Endothelial cell of umbilical vein (primary cell): Measurements from ENCODE around the gene PRSS57. TPM values are rescaled to one million over a fixed set of nuclear protein-coding genes. Genes with fewer than 3 reads are reported as not detected.

Experiments used
- BruUV-seq: library from RNA; stranded (reverse); fragments of 400-500 nt; replicated peaks from 2 replicates; lab custom pipeline; 2021; lab: Mats Ljungman, UMichigan
- CTCF ChIA-PET: fragments of 300-600, 350-600 bp; sonication (Branson Sonifier 250); formaldehyde crosslinking; loops from one replicate; lab custom pipeline; 2021; ENCODE audit warnings: antibody characterized with exemption, inconsistent platforms; lab: Charles Lee
- POLR2A ChIA-PET: fragments of 300-600, 350-600 bp; sonication (Branson Sonifier 250); formaldehyde crosslinking; loops from one replicate; lab custom pipeline; 2021; ENCODE audit warnings: antibody characterized with exemption, inconsistent platforms; lab: Charles Lee
- DNase-seq: peaks from one replicate; pipeline ENCODE4 v3.0.0-alpha.2; 2011; ENCODE audit warnings: low read depth, low spot score
- FAIRE-seq: peaks from 2 replicates; lab custom pipeline; 2011; peaks lifted over from hg19 to GRCh38; lab: Jason Lieb, UNC
- H2AFZ ChIP-seq: 2 replicates; pipeline ENCODE4 v1.6.0; 2012; ENCODE audit warnings: low read depth, low read length, control low read depth, inconsistent platforms
- H3K27ac ChIP-seq: 2 replicates; pipeline ENCODE4 v1.5.1; 2011; ENCODE audit warnings: low read depth, mild to moderate bottlenecking, control low read depth, low read length, moderate library complexity; ENCODE audit not compliant: insufficient read depth
- H3K27me3 ChIP-seq, 2 experiments: 2 replicates each; pipeline versions ENCODE4 v1.6.0 to v1.6.1; 2011; ENCODE audit warnings: low read length in 2 of 2, mixed read lengths in 1 of 2; ENCODE audit not compliant: control insufficient read depth in 2 of 2, insufficient read depth in 2 of 2
- H3K36me3 ChIP-seq, 2 experiments: 2 replicates in 1 of 2; 3 replicates in 1 of 2; pipeline ENCODE4 v1.5.1; 2011; ENCODE audit warnings: low read length in 2 of 2, mild to moderate bottlenecking in 1 of 2, moderate library complexity in 1 of 2; ENCODE audit not compliant: control insufficient read depth in 2 of 2, insufficient read depth in 2 of 2; ENCODE audit errors: extremely low read depth in 1 of 2
- H3K4me1 ChIP-seq: 3 replicates; pipeline ENCODE4 v1.5.1; 2011; ENCODE audit warnings: mild to moderate bottlenecking, low read length; ENCODE audit not compliant: control insufficient read depth, insufficient read depth; ENCODE audit errors: extremely low read depth
- H3K4me2 ChIP-seq: 2 replicates; pipeline ENCODE4 v1.6.1; 2011; ENCODE audit warnings: low read length, control low read depth, mixed read lengths; ENCODE audit not compliant: insufficient read depth
- H3K4me3 ChIP-seq, 3 experiments: fragments of 200-600 bp in 1 of 3; sonication (generic), shearing (Covaris generic) in 1 of 3; replicated peaks in 1 of 3; 2 replicates each; pipeline ENCODE4 v1.5.1; 2011 to 2016; ENCODE audit warnings: control low read depth in 3 of 3, low read length in 3 of 3, mild to moderate bottlenecking in 2 of 3, inconsistent platforms in 1 of 3, low read depth in 1 of 3, moderate library complexity in 1 of 3; ENCODE audit not compliant: insufficient read depth in 1 of 3
- H3K79me2 ChIP-seq: 2 replicates; pipeline ENCODE4 v1.6.0; 2012; ENCODE audit warnings: low read length, inconsistent platforms; ENCODE audit not compliant: control insufficient read depth, insufficient read depth
- H3K9ac ChIP-seq: replicated peaks from 2 replicates; pipeline ENCODE3; 2011; ENCODE audit warnings: low read length, control low read depth; ENCODE audit not compliant: insufficient read depth; ENCODE audit errors: extremely low read depth
- H3K9me1 ChIP-seq: replicated peaks from 3 replicates; pipeline ENCODE4 v1.6.0; 2011; ENCODE audit warnings: mild to moderate bottlenecking, low read length; ENCODE audit not compliant: control insufficient read depth, insufficient read depth; ENCODE audit errors: extremely low read depth
- H3K9me3 ChIP-seq: replicated peaks from 2 replicates; pipeline ENCODE4 v1.5.1; 2012; ENCODE audit warnings: low read length, inconsistent platforms; ENCODE audit not compliant: control insufficient read depth, insufficient read depth
- H4K20me1 ChIP-seq: replicated peaks from 2 replicates; pipeline ENCODE3; 2011; ENCODE audit warnings: mild to moderate bottlenecking, low read length; ENCODE audit not compliant: control insufficient read depth, insufficient read depth; ENCODE audit errors: extremely low read depth
- EZH2 ChIP-seq: IDR thresholded peaks from 2 replicates; pipeline ENCODE4 v1.6.1; 2012; ENCODE audit warnings: borderline replicate concordance, low read depth, mild to moderate bottlenecking, moderate library complexity, low read length, inconsistent platforms; ENCODE audit not compliant: severe bottlenecking
- FOS ChIP-seq: IDR thresholded peaks from 2 replicates; pipeline ENCODE4 v1.6.1; 2011; ENCODE audit warnings: mild to moderate bottlenecking, low read length, moderate library complexity, borderline replicate concordance; ENCODE audit not compliant: insufficient read depth
- GATA2 ChIP-seq: IDR thresholded peaks from 2 replicates; pipeline ENCODE4 v1.7.0; 2011; ENCODE audit warnings: low read depth, mild to moderate bottlenecking, moderate library complexity, mixed read lengths, low read length; ENCODE audit not compliant: insufficient read length, insufficient read depth
- JUN ChIP-seq: IDR thresholded peaks from 2 replicates; pipeline ENCODE4 v1.6.1; 2011; ENCODE audit warnings: borderline replicate concordance, low read depth; ENCODE audit not compliant: insufficient read length, insufficient read depth
- MYC ChIP-seq: IDR thresholded peaks from one replicate; pipeline ENCODE4 v1.6.1; 2011; ENCODE audit warnings: mild to moderate bottlenecking, low read depth, low read length
- POLR2A ChIP-seq: IDR thresholded peaks from 2 replicates; pipeline ENCODE4 v1.6.1; 2012; ENCODE audit warnings: low read depth, mild to moderate bottlenecking, control low read depth, low read length
- POLR2AphosphoS5 ChIP-seq: IDR thresholded peaks from 2 replicates; pipeline ENCODE4 v1.6.1; 2012; ENCODE audit warnings: low read depth, mild to moderate bottlenecking, control low read depth, low read length, moderate library complexity; ENCODE audit not compliant: insufficient read depth
- dilution Hi-C: fragments of 300-500 bp; cut with MboI; formaldehyde crosslinking; loops from one replicate; pipeline ENCODE4 v1.15.0; 2019; ENCODE audit warnings: low sequenced_read_pairs; ENCODE audit not compliant: extremely low pct_ligation_motif_present
- intact Hi-C: fragments of 100-400 bp; cut with micrococcal nuclease; formaldehyde crosslinking; loops from one replicate; pipeline ENCODE4 v1.10.0; 2022
- polyA plus RNA-seq, 4 experiments: library from polyadenylated mRNA; depleted of rRNA in 3 of 4; stranded (reverse) in 3 of 4; unstranded in 1 of 4; fragments of >200 nt; gene quantifications; 2 replicates each; pipeline versions ENCODE4 v1.2.1 to v1.2.3, GENCODE V29; 2011 to 2012; ENCODE audit warnings: missing spikeins in 1 of 4
- total RNA-seq: library from RNA; stranded (reverse); gene quantifications from 2 replicates; pipeline ENCODE4 v1.2.3, GENCODE V29; 2021
- TF ChIP-seq, protein P1 (sequence below): IDR thresholded peaks from 2 replicates; pipeline ENCODE4 v1.6.1; 2011; ENCODE audit not compliant: insufficient read depth, insufficient read length
- TF ChIP-seq, protein P2 (sequence below), 2 donors: IDR thresholded peaks; 1 replicate in 1 of 2; 2 replicates in 1 of 2; pipeline ENCODE4 v1.5.1; 2011; ENCODE audit warnings: low read length in 2 of 2, mild to moderate bottlenecking in 2 of 2, moderate library complexity in 2 of 2, control low read depth in 1 of 2, inconsistent platforms in 1 of 2, low read depth in 1 of 2; ENCODE audit not compliant: insufficient read depth in 1 of 2; ENCODE audit errors: extremely low read depth in 1 of 2

The PRSS57 gene
- total and polyA plus RNA-seq, 2 donors (not counting 3 experiments of a cell fraction or from before 2014, with no cell fraction given): not detected

GRCh38 chr19:639253-640160 is 55.7 kb downstream of the PRSS57 start, which contains the start of gene FGF22:
Gene FGF22 (plus strand): TSS chr19:639879. CDS start chr19:639926, 47 bp downstream.
- dilution Hi-C loops: no loop called here
- POLR2A ChIA-PET: no interaction called here
- Histone ChIP-seq H2AFZ (peak within 1 kb of the TSS; percentile 80), H3K79me2 (no peaks in the 10 kb centered on the region), H4K20me1 (no peaks in the 10 kb centered on the region), H3K4me3 (peak within 1 kb of the TSS; percentile 23 to 30 (median 28)), H3K4me1 (peaks cover 4% of the 10 kb centered on the region), H3K9me1 (no peaks in the 10 kb centered on the region), H3K27ac (no peak within 1 kb of the TSS), H3K36me3 (no peaks in the 10 kb centered on the region), H3K9ac (no peak within 1 kb of the TSS), H3K9me3 (no peaks in the 10 kb centered on the region), H3K27me3 (no peaks in the 10 kb centered on the region), H3K4me2 (peak within 1 kb of the TSS; percentile 61)
- intact Hi-C loops: no loop called here
- no TSS peak for BruUV-seq
- FAIRE-seq (peak; percentile 77), DNase-seq (peak; percentile 82)
- CTCF ChIA-PET: no interaction called here
- TF ChIP-seq, protein P1, sequence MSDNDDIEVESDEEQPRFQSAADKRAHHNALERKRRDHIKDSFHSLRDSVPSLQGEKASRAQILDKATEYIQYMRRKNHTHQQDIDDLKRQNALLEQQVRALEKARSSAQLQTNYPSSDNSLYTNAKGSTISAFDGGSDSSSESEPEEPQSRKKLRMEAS: no peak
- TF ChIP-seq GATA2 (no peak), FOS (no peak), EZH2 (no peak), MYC (no peak), JUN (no peak), POLR2A (no peak), POLR2AphosphoS5 (no peak)
- TF ChIP-seq, protein P2, sequence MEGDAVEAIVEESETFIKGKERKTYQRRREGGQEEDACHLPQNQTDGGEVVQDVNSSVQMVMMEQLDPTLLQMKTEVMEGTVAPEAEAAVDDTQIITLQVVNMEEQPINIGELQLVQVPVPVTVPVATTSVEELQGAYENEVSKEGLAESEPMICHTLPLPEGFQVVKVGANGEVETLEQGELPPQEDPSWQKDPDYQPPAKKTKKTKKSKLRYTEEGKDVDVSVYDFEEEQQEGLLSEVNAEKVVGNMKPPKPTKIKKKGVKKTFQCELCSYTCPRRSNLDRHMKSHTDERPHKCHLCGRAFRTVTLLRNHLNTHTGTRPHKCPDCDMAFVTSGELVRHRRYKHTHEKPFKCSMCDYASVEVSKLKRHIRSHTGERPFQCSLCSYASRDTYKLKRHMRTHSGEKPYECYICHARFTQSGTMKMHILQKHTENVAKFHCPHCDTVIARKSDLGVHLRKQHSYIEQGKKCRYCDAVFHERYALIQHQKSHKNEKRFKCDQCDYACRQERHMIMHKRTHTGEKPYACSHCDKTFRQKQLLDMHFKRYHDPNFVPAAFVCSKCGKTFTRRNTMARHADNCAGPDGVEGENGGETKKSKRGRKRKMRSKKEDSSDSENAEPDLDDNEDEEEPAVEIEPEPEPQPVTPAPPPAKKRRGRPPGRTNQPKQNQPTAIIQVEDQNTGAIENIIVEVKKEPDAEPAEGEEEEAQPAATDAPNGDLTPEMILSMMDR (IDR thresholded peaks at IDR 0.05; ENCODE audit: extremely low read depth in 1 of 2, insufficient read depth in 1 of 2, low read depth in 1 of 2, low read length in 2 of 2): no peak
